Mesenchymal stem cell (in vitro differentiated cells and primary cell): ENCODE measurements around the gene DENND4C.
"Not testable (repeated sequence)": the region's sequence is repeated elsewhere in the genome, so short reads cannot be mapped to it uniquely, and the experiment has no call there.

ENCODE experiments used
- DNase-seq: peaks from one replicate; pipeline ENCODE4 v3.0.0-alpha.2; 2013
- H2AFZ ChIP-seq: one replicate; pipeline ENCODE4 v1.6.1; 2013; ENCODE audit warnings: low read depth, mild to moderate bottlenecking, control low read depth, inconsistent platforms, low read length, moderate library complexity
- H2AK5ac ChIP-seq: 2 replicates; pipeline ENCODE4 v1.6.1; 2013; ENCODE audit warnings: low read length, moderate library complexity, mild to moderate bottlenecking, inconsistent platforms; ENCODE audit not compliant: severe bottlenecking
- H2BK120ac ChIP-seq: one replicate; pipeline ENCODE4 v1.6.1; 2013; ENCODE audit warnings: low read depth, mild to moderate bottlenecking, inconsistent platforms, low read length, moderate library complexity
- H2BK12ac ChIP-seq, 2 experiments: one replicate each; pipeline ENCODE4 v1.6.1; 2013; ENCODE audit warnings: inconsistent platforms in 2 of 2, low read length in 2 of 2, mild to moderate bottlenecking in 2 of 2, moderate library complexity in 2 of 2, control low read depth in 1 of 2
- H2BK15ac ChIP-seq: one replicate; pipeline ENCODE4 v1.6.1; 2013; ENCODE audit warnings: mild to moderate bottlenecking, low read depth, inconsistent platforms; ENCODE audit not compliant: poor library complexity, severe bottlenecking
- H2BK5ac ChIP-seq: 2 replicates; pipeline ENCODE4 v1.6.1; 2013; ENCODE audit warnings: low read depth, mild to moderate bottlenecking, low read length, control low read depth, inconsistent platforms; ENCODE audit not compliant: poor library complexity, severe bottlenecking
- H3K14ac ChIP-seq, 2 experiments: one replicate each; pipeline ENCODE4 v1.6.1; 2013; ENCODE audit warnings: inconsistent platforms in 2 of 2, low read length in 2 of 2, control low read depth in 1 of 2, mild to moderate bottlenecking in 1 of 2, moderate library complexity in 1 of 2
- H3K18ac ChIP-seq, 2 experiments: one replicate each; pipeline ENCODE4 v1.6.1; 2013; ENCODE audit warnings: inconsistent platforms in 2 of 2, low read length in 2 of 2, control low read depth in 1 of 2, low read depth in 1 of 2, mild to moderate bottlenecking in 1 of 2
- H3K23ac ChIP-seq, 2 experiments: one replicate each; pipeline ENCODE4 v1.6.1; 2013; ENCODE audit warnings: inconsistent platforms in 2 of 2, low read length in 2 of 2, mild to moderate bottlenecking in 2 of 2, moderate library complexity in 2 of 2, control low read depth in 1 of 2
- H3K27ac ChIP-seq: 2 replicates; pipeline ENCODE4 v1.5.1; 2013; ENCODE audit warnings: mild to moderate bottlenecking, moderate library complexity, low read length, control low read depth, inconsistent platforms; ENCODE audit not compliant: poor library complexity, severe bottlenecking
- H3K27me3 ChIP-seq, 2 experiments: 2 replicates each; pipeline versions ENCODE4 v1.6.1 to v1.7.0; 2013; ENCODE audit warnings: low read length in 2 of 2, mild to moderate bottlenecking in 2 of 2, moderate library complexity in 2 of 2, control low read depth in 1 of 2, inconsistent platforms in 1 of 2; ENCODE audit not compliant: control insufficient read depth in 1 of 2, insufficient read depth in 1 of 2
- H3K36me3 ChIP-seq, 2 experiments: 2 replicates each; pipeline versions ENCODE4 v1.6.1 to v1.7.0; 2013; ENCODE audit warnings: low read length in 2 of 2, control low read depth in 1 of 2, inconsistent platforms in 1 of 2, low read depth in 1 of 2, mild to moderate bottlenecking in 1 of 2; ENCODE audit not compliant: insufficient read depth in 2 of 2, control insufficient read depth in 1 of 2
- H3K4ac ChIP-seq, 2 experiments: one replicate each; pipeline ENCODE4 v1.6.1; 2013; ENCODE audit warnings: inconsistent platforms in 2 of 2, low read length in 2 of 2, mild to moderate bottlenecking in 2 of 2, moderate library complexity in 2 of 2, control low read depth in 1 of 2, low read depth in 1 of 2
- H3K4me1 ChIP-seq: 2 replicates; pipeline ENCODE4 v1.6.1; 2013; ENCODE audit warnings: low read depth, low read length, control low read depth; ENCODE audit not compliant: control insufficient read depth, insufficient read depth
- H3K4me2 ChIP-seq: 2 replicates; pipeline ENCODE4 v1.6.1; 2013; ENCODE audit warnings: low read length, mild to moderate bottlenecking, inconsistent platforms; ENCODE audit not compliant: poor library complexity, severe bottlenecking
- H3K4me3 ChIP-seq, 2 experiments: 2 replicates each; pipeline versions ENCODE4 v1.5.1 to v1.7.0; 2013; ENCODE audit warnings: low read length in 2 of 2, mild to moderate bottlenecking in 2 of 2, control low read depth in 1 of 2, low read depth in 1 of 2; ENCODE audit not compliant: insufficient read depth in 1 of 2
- H3K79me1 ChIP-seq: replicated peaks from 2 replicates; pipeline ENCODE4 v1.6.1; 2013; ENCODE audit warnings: mild to moderate bottlenecking, control low read depth, low read length, inconsistent platforms; ENCODE audit not compliant: poor library complexity, severe bottlenecking
- H3K9ac ChIP-seq: 2 replicates; pipeline ENCODE4 v1.7.0; 2013; ENCODE audit warnings: mild to moderate bottlenecking, low read length, moderate library complexity
- H3K9me3 ChIP-seq: 2 replicates; pipeline ENCODE4 v1.7.0; 2013; ENCODE audit warnings: mild to moderate bottlenecking, low read length; ENCODE audit not compliant: control insufficient read depth
- H4K8ac ChIP-seq: one replicate; pipeline ENCODE4 v1.6.1; 2013; ENCODE audit warnings: inconsistent platforms, mild to moderate bottlenecking, low read length, moderate library complexity
- H4K91ac ChIP-seq: one replicate; pipeline ENCODE4 v1.6.1; 2013; ENCODE audit warnings: mild to moderate bottlenecking, low read length, inconsistent platforms
- WGBS: methylation state at CpG from one replicate; pipeline ENCODE4 v1.1.7; 2013; ENCODE audit warnings: mixed read lengths; 5-methylcytosine and 5-hydroxymethylcytosine counted together

The DENND4C gene

GRCh38 chr9:19403231-19403630 lies 172.7 kb downstream of the DENND4C start:
- H3K9ac ChIP-seq, H3K4ac ChIP-seq, DNase-seq, H3K18ac ChIP-seq, H2BK5ac ChIP-seq, H4K8ac ChIP-seq, H3K4me2 ChIP-seq, H3K4me1 ChIP-seq, H2AK5ac ChIP-seq, H3K14ac ChIP-seq, H3K27me3 ChIP-seq, H4K91ac ChIP-seq, H2BK15ac ChIP-seq, H2BK12ac ChIP-seq, H3K27ac ChIP-seq, H3K23ac ChIP-seq, H2BK120ac ChIP-seq, H3K4me3 ChIP-seq, H2AFZ ChIP-seq, H3K79me1 ChIP-seq, H3K36me3 ChIP-seq: not testable (repeated sequence)
- peaks cover 17% of the 10 kb centered on the region for H3K9me3 ChIP-seq
- WGBS, result 85% methylated on average over 4 of the region's 4 CpGs

GRCh38 chr9:19404283-19405075 lies 174.0 kb downstream of the DENND4C start:
- no peak overlapping the region for H2BK15ac ChIP-seq
- H2BK120ac ChIP-seq, result no peak overlapping the region
- H2BK12ac ChIP-seq, result no peak overlapping the region
- 72% methylated on average over 4 of the region's 4 CpGs for WGBS
- peaks cover 4% of the 10 kb centered on the region for H3K4me1 ChIP-seq
- no peak overlapping the region for H3K27ac ChIP-seq
- no peak overlapping the region for H2AFZ ChIP-seq
- H3K4ac ChIP-seq, result no peak overlapping the region
- no peak overlapping the region for H3K4me3 ChIP-seq
- H3K27me3 ChIP-seq, result no peaks in the 10 kb centered on the region
- no peak for DNase-seq
- no peak overlapping the region for H4K8ac ChIP-seq
- no peak overlapping the region for H3K23ac ChIP-seq
- no peak overlapping the region for H3K14ac ChIP-seq
- H3K36me3 ChIP-seq, result no peaks in the 10 kb centered on the region
- no peak overlapping the region for H3K4me2 ChIP-seq
- H3K9me3 ChIP-seq, result peaks cover 17% of the 10 kb centered on the region
- no peak overlapping the region for H4K91ac ChIP-seq
- no peak overlapping the region for H2BK5ac ChIP-seq
- no peak overlapping the region for H2AK5ac ChIP-seq
- H3K79me1 ChIP-seq, result no peaks in the 10 kb centered on the region
- peak overlapping the region; percentile 37 for H3K9ac ChIP-seq
- H3K18ac ChIP-seq, result no peak overlapping the region

- H3K4me2 ChIP-seq, result no peak overlapping the region
- peaks cover 4% of the 10 kb centered on the region for H3K4me1 ChIP-seq
- no peaks in the 10 kb centered on the region for H3K36me3 ChIP-seq
- no peak overlapping the region for H3K9ac ChIP-seq
- no peak overlapping the region for H2BK12ac ChIP-seq
- H4K91ac ChIP-seq, result no peak overlapping the region
- peaks cover 17% of the 10 kb centered on the region for H3K9me3 ChIP-seq
- H2BK120ac ChIP-seq, result no peak overlapping the region
- H3K4ac ChIP-seq, result no peak overlapping the region
- H3K14ac ChIP-seq, result no peak overlapping the region
- no peak overlapping the region for H3K4me3 ChIP-seq
- no peak overlapping the region for H2BK15ac ChIP-seq
- DNase-seq, result no peak
- no peak overlapping the region for H2AK5ac ChIP-seq
- no peak overlapping the region for H3K23ac ChIP-seq
- H3K18ac ChIP-seq, result no peak overlapping the region
- no peak overlapping the region for H2AFZ ChIP-seq
- no peak overlapping the region for H4K8ac ChIP-seq
- no peak overlapping the region for H2BK5ac ChIP-seq
- no peaks in the 10 kb centered on the region for H3K79me1 ChIP-seq
- WGBS, result 100% methylated on average over 1 of the region's 1 CpG
- no peaks in the 10 kb centered on the region for H3K27me3 ChIP-seq
- H3K27ac ChIP-seq, result no peak overlapping the region
These were observed 175.3 kb downstream of the DENND4C start for GRCh38 chr9:19405771-19406170.

- H3K79me1 ChIP-seq, result no peaks in the 10 kb centered on the region
- no peak overlapping the region for H2BK12ac ChIP-seq
- no peaks in the 10 kb centered on the region for H3K27me3 ChIP-seq
- no peak overlapping the region for H2AFZ ChIP-seq
- WGBS, result 7% methylated on average over 20 of the region's 20 CpGs
- H3K27ac ChIP-seq, result no peak overlapping the region
- no peak overlapping the region for H3K4ac ChIP-seq
- H3K9me3 ChIP-seq, result peaks cover 4% of the 10 kb centered on the region
- peak overlapping the region in 1 of 2 experiments; percentile 7 for H3K18ac ChIP-seq
- H2AK5ac ChIP-seq, result no peak overlapping the region
- no peak overlapping the region for H3K23ac ChIP-seq
- H3K4me2 ChIP-seq, result peak overlapping the region; percentile 74
- no peak for DNase-seq
- peaks cover 4% of the 10 kb centered on the region for H3K4me1 ChIP-seq
- no peaks in the 10 kb centered on the region for H3K36me3 ChIP-seq
- no peak overlapping the region for H2BK120ac ChIP-seq
- H4K91ac ChIP-seq, result no peak overlapping the region
- H2BK15ac ChIP-seq, result no peak overlapping the region
- no peak overlapping the region for H3K14ac ChIP-seq
- no peak overlapping the region for H4K8ac ChIP-seq
- H3K4me3 ChIP-seq, result peak overlapping the region; percentile 76 to 97
- peak overlapping the region; percentile 64 for H3K9ac ChIP-seq
- no peak overlapping the region for H2BK5ac ChIP-seq
These were observed 177.8 kb downstream of the DENND4C start for GRCh38 chr9:19408316-19408692.
